HL-60 (cell line): ENCODE results near the gene GMNC.

Source experiments
- DNase-seq, 2 experiments: peaks; one replicate each; pipeline ENCODE4 v3.0.0-alpha.2; 2010 to 2020; ENCODE audit warnings: low read depth in 1 of 2, low spot score in 1 of 2
- H3K27ac ChIP-seq: fragments of 250-450 bp; sonication (Bioruptor Pico); replicated peaks from 2 replicates; pipeline ENCODE4 v1.5.1; 2020; ENCODE audit warnings: mild to moderate bottlenecking, moderate library complexity
- H3K27me3 ChIP-seq: fragments of 250-450 bp; sonication (Bioruptor Pico); 2 replicates; pipeline ENCODE4 v1.5.1; 2021; ENCODE audit warnings: mild to moderate bottlenecking, moderate library complexity; ENCODE audit not compliant: insufficient read depth, poor library complexity, severe bottlenecking
- H3K4me3 ChIP-seq: replicated peaks from 2 replicates; pipeline ENCODE4 v1.5.1; 2011; ENCODE audit warnings: mild to moderate bottlenecking, control low read depth, low read length; ENCODE audit not compliant: insufficient read depth
- CTCF ChIP-seq: IDR thresholded peaks from one replicate; pipeline ENCODE4 v1.5.1; 2011; ENCODE audit warnings: low read length, control low read depth, inconsistent platforms; ENCODE audit not compliant: insufficient read depth
- GABPA ChIP-seq: IDR thresholded peaks from 2 replicates; pipeline ENCODE4 v1.6.1; 2012; ENCODE audit warnings: low read depth
- POLR2AphosphoS5 ChIP-seq: IDR thresholded peaks from 2 replicates; pipeline ENCODE4 v1.6.1; 2012; ENCODE audit warnings: low read depth
- REST ChIP-seq: IDR thresholded peaks from 2 replicates; pipeline ENCODE4 v1.6.1; 2012; ENCODE audit warnings: low read depth; ENCODE audit not compliant: insufficient replicate concordance
- SPI1 ChIP-seq: IDR thresholded peaks from 2 replicates; pipeline ENCODE4 v1.6.1; 2012; ENCODE audit warnings: low read depth, mild to moderate bottlenecking, borderline replicate concordance

GMNC gene

DNA sequence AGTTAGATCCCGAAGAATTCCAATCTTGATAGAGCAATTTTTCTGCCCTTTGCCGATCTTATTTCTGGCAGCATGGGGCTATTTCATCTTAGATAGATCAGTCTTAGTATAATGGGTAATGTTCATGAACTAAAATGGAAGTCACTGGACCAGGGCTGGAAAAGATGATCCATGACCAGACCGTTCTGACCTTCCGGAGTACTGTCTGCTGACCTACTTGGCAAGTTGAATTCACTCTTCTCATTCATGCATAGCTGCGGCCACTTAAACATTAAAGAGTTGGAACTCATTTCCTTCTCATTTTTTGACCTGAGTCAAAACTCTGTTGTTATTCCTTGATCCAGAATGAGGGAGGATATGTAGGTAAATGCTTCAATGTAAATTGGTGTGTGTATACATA, 32.5 kb downstream of the GMNC start:
- DNase-seq, result no peak
- Histone ChIP-seq H3K27ac (no peak overlapping the region), H3K27me3 (no peaks in the 10 kb centered on the region), H3K4me3 (no peak overlapping the region)
- TF ChIP-seq GABPA (no peak), CTCF (no peak), POLR2AphosphoS5 (no peak), SPI1 (no peak), REST (no peak)

DNA sequence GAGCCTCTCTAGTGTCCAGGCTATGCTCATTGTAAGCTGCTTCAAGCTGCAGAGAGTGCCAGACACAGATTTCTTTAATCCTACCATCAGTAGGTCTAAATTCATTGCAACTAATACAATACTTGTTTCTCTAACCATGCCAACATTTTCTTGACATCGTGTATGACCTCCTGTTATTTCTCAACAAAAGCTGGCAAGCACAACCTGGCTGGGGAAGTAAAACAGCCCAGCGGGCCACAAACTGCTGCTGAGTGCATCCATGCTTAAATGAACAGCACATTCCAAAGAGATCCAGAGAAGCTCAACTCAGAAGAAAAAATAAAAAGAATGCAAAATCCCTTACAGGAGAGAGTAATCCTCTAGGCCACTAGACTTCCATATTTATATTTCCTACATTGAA, 36.5 kb downstream of the GMNC start:
- Histone ChIP-seq H3K27me3 (no peaks in the 10 kb centered on the region), H3K4me3 (no peak overlapping the region), H3K27ac (no peak overlapping the region)
- no peak for DNase-seq
- TF ChIP-seq POLR2AphosphoS5 (no peak), SPI1 (no peak), CTCF (no peak), GABPA (no peak)

- Histone ChIP-seq H3K27ac (no peak overlapping the region), H3K4me3 (no peak overlapping the region), H3K27me3 (no peaks in the 10 kb centered on the region)
- TF ChIP-seq SPI1, result no peak
- no peak for TF ChIP-seq POLR2AphosphoS5
- TF ChIP-seq GABPA, result no peak
- TF ChIP-seq REST, result no peak
- TF ChIP-seq CTCF, result no peak
- no peak for DNase-seq
Measured at GRCh38 chr3:190825386-190826016, 37.0 kb downstream of the GMNC start.
